IMR-90 (cell line): ENCODE measurements around the gene ZDHHC8. TPM values are rescaled to one million over a fixed set of nuclear protein-coding genes. Genes with fewer than 3 reads are reported as not detected.

Experiments used
- ATAC-seq: fragments of 200-7000 bp; cut with Tn5 transposase; 2 replicates; pipeline ENCODE4 v1.9.1; 2020; ENCODE audit warnings: low read depth, mild to moderate bottlenecking, moderate library complexity
- BruUV-seq: library from RNA; stranded (reverse); fragments of 400-500 nt; replicated peaks from 2 replicates; lab custom pipeline; 2021; lab: Mats Ljungman, UMichigan
- CTCF ChIA-PET: fragments of 300-600 bp; formaldehyde crosslinking; extraction: SDS; loops from one replicate; lab custom pipeline; 2021; ENCODE audit warnings: antibody characterized with exemption; lab: Yijun Ruan, JAX
- POLR2A ChIA-PET: fragments of 300-600 bp; sonication (Branson Sonifier 250); formaldehyde crosslinking; loops from one replicate; lab custom pipeline; 2022; ENCODE audit warnings: antibody characterized with exemption; ENCODE audit not compliant: unreplicated experiment; lab: Charles Lee
- DNase-seq: peaks from one replicate; pipeline ENCODE4 v3.0.0; 2013
- H2AFZ ChIP-seq: replicated peaks from 2 replicates; pipeline ENCODE3; 2013; ENCODE audit warnings: low read length, mild to moderate bottlenecking; ENCODE audit not compliant: poor library complexity
- H2AK5ac ChIP-seq: 2 replicates; pipeline ENCODE4 v1.6.1; 2013; ENCODE audit warnings: low read depth, low read length, inconsistent platforms
- H2AK9ac ChIP-seq: replicated peaks from 2 replicates; pipeline ENCODE3; 2013; ENCODE audit warnings: mild to moderate bottlenecking, low read depth, low read length, moderate library complexity; ENCODE audit not compliant: poor library complexity
- H2BK120ac ChIP-seq: 2 replicates; pipeline ENCODE4 v1.6.1; 2013; ENCODE audit warnings: low read depth, low read length, inconsistent platforms
- H2BK15ac ChIP-seq: 3 replicates; pipeline ENCODE4 v1.6.1; 2013; ENCODE audit warnings: low read depth, low read length, inconsistent platforms
- H2BK20ac ChIP-seq: 2 replicates; pipeline ENCODE4 v1.6.1; 2013; ENCODE audit warnings: low read depth, mild to moderate bottlenecking, inconsistent platforms, low read length, moderate library complexity
- H2BK5ac ChIP-seq: 2 replicates; pipeline ENCODE4 v1.6.1; 2013; ENCODE audit warnings: mild to moderate bottlenecking, low read depth, low read length, inconsistent platforms; ENCODE audit not compliant: poor library complexity, severe bottlenecking
- H3K14ac ChIP-seq: replicated peaks from 2 replicates; pipeline ENCODE4 v1.6.1; 2013; ENCODE audit warnings: low read depth, low read length, inconsistent platforms
- H3K18ac ChIP-seq: 2 replicates; pipeline ENCODE4 v1.6.1; 2013; ENCODE audit warnings: low read depth, low read length, control low read depth
- H3K23ac ChIP-seq: 2 replicates; pipeline ENCODE4 v1.6.1; 2013; ENCODE audit warnings: low read depth, low read length, inconsistent platforms
- H3K27ac ChIP-seq: 2 replicates; pipeline ENCODE4 v1.5.1; 2013; ENCODE audit warnings: mild to moderate bottlenecking, control low read depth, low read length; ENCODE audit not compliant: insufficient read depth
- H3K27me3 ChIP-seq: 2 replicates; pipeline ENCODE4 v1.6.1; 2013; ENCODE audit warnings: low read length; ENCODE audit not compliant: control insufficient read depth, insufficient read depth
- H3K36me3 ChIP-seq: 2 replicates; pipeline ENCODE4 v1.6.1; 2013; ENCODE audit warnings: low read length, mixed read lengths; ENCODE audit not compliant: control insufficient read depth, insufficient read depth
- H3K4ac ChIP-seq: 2 replicates; pipeline ENCODE4 v1.6.1; 2013; ENCODE audit warnings: low read depth, low read length, inconsistent platforms
- H3K4me1 ChIP-seq: 2 replicates; pipeline ENCODE4 v1.6.1; 2013; ENCODE audit warnings: low read length, mixed read lengths; ENCODE audit not compliant: control insufficient read depth, insufficient read depth
- H3K4me2 ChIP-seq: 2 replicates; pipeline ENCODE4 v1.6.1; 2013; ENCODE audit warnings: low read depth, mild to moderate bottlenecking, control low read depth, low read length, moderate library complexity
- H3K4me3 ChIP-seq: 2 replicates; pipeline ENCODE4 v1.5.1; 2013; ENCODE audit warnings: low read depth, mild to moderate bottlenecking, control low read depth, low read length, moderate library complexity; ENCODE audit not compliant: insufficient read depth
- H3K56ac ChIP-seq: 2 replicates; pipeline ENCODE4 v1.6.1; 2013; ENCODE audit warnings: low read length, inconsistent platforms; ENCODE audit not compliant: insufficient read depth; ENCODE audit errors: extremely low read depth
- H3K79me1 ChIP-seq, 2 experiments: 2 replicates each; pipeline ENCODE4 v1.6.1; 2013; ENCODE audit warnings: low read length in 2 of 2, inconsistent platforms in 1 of 2, low read depth in 1 of 2
- H3K9ac ChIP-seq: 2 replicates; pipeline ENCODE4 v1.6.1; 2013; ENCODE audit warnings: low read depth, low read length, control low read depth
- H3K9me1 ChIP-seq: 2 replicates; pipeline ENCODE4 v1.6.1; 2013; ENCODE audit warnings: low read length, inconsistent platforms; ENCODE audit not compliant: insufficient read depth
- H3K9me3 ChIP-seq: 2 replicates; pipeline ENCODE4 v1.6.1; 2013; ENCODE audit warnings: low read length; ENCODE audit not compliant: control insufficient read depth, insufficient read depth
- H4K20me1 ChIP-seq: 2 replicates; pipeline ENCODE4 v1.6.1; 2013; ENCODE audit warnings: low read length, inconsistent platforms; ENCODE audit not compliant: insufficient read depth
- H4K5ac ChIP-seq: 2 replicates; pipeline ENCODE4 v1.6.1; 2013; ENCODE audit warnings: mild to moderate bottlenecking, low read depth, low read length, control low read depth
- H4K8ac ChIP-seq, 2 experiments: 2 replicates each; pipeline ENCODE4 v1.6.1; 2013; ENCODE audit warnings: low read depth in 2 of 2, low read length in 2 of 2, control low read depth in 1 of 2, inconsistent platforms in 1 of 2
- H4K91ac ChIP-seq: 2 replicates; pipeline ENCODE4 v1.6.1; 2013; ENCODE audit warnings: low read depth, low read length, inconsistent platforms; ENCODE audit not compliant: insufficient read depth
- CEBPB ChIP-seq: IDR thresholded peaks from 2 replicates; pipeline ENCODE4 v1.6.1; 2012; ENCODE audit warnings: low read depth, low read length, improper control_type of control experiment
- CHD1 ChIP-seq: IDR thresholded peaks from 2 replicates; pipeline ENCODE4 v1.6.1; 2012; ENCODE audit warnings: low read depth, low read length, improper control_type of control experiment
- CTCF ChIP-seq: conservative IDR thresholded peaks from 2 replicates; pipeline ENCODE4 v1.5.1; 2012; ENCODE audit warnings: mild to moderate bottlenecking, low read depth, low read length, improper control_type of control experiment
- ELK1 ChIP-seq: fragments of 150-350 bp; IDR thresholded peaks from 2 replicates; pipeline ENCODE4 v1.6.1; 2016; ENCODE audit warnings: low read depth, mild to moderate bottlenecking, low read length, moderate library complexity, borderline replicate concordance
- FOS ChIP-seq: fragments of 150-350 bp; IDR thresholded peaks from 2 replicates; pipeline ENCODE4 v1.6.1; 2016; ENCODE audit warnings: low read depth, low read length
- MAFK ChIP-seq: IDR thresholded peaks from 2 replicates; pipeline ENCODE4 v1.6.1; 2012; ENCODE audit warnings: low read depth, low read length, improper control_type of control experiment
- MAZ ChIP-seq: IDR thresholded peaks from 2 replicates; pipeline ENCODE4 v1.6.1; 2012; ENCODE audit warnings: low read depth, mild to moderate bottlenecking, low read length, improper control_type of control experiment, moderate library complexity, borderline replicate concordance
- MXI1 ChIP-seq: IDR thresholded peaks from 2 replicates; pipeline ENCODE4 v1.6.1; 2012; ENCODE audit warnings: low read depth, mild to moderate bottlenecking, low read length, moderate library complexity, borderline replicate concordance
- NFE2L2 ChIP-seq: fragments of 150-350 bp; IDR thresholded peaks from 2 replicates; pipeline ENCODE4 v1.6.1; 2016; ENCODE audit warnings: low read depth, mild to moderate bottlenecking, low read length
- RAD21 ChIP-seq: IDR thresholded peaks from 2 replicates; pipeline ENCODE4 v1.6.1; 2012; ENCODE audit warnings: low read length, improper control_type of control experiment
- RFX5 ChIP-seq: IDR thresholded peaks from 2 replicates; pipeline ENCODE4 v1.8.0; 2012; ENCODE audit warnings: low read depth, mild to moderate bottlenecking, low read length, moderate library complexity
- SMC3 ChIP-seq: fragments of 150-350 bp; IDR thresholded peaks from 2 replicates; pipeline ENCODE4 v1.6.1; 2016; ENCODE audit warnings: low read depth, mild to moderate bottlenecking, antibody characterized with exemption, low read length, moderate library complexity
- USF2 ChIP-seq: fragments of 150-350 bp; IDR thresholded peaks from 2 replicates; pipeline ENCODE4 v1.6.1; 2017; ENCODE audit warnings: mild to moderate bottlenecking, antibody characterized with exemption, low read length, low read depth
- WGBS, 2 experiments: methylation state at CpG; one replicate each; pipeline versions ENCODE4 v1.1.5 to v1.1.7; 2013; ENCODE audit warnings: missing lambda C conversion rate in 2 of 2; ENCODE audit not compliant: insufficient read length in 1 of 2; ENCODE audit errors: extremely low coverage in 2 of 2; 5-methylcytosine and 5-hydroxymethylcytosine counted together
- dilution Hi-C: fragments of 300-500 bp; cut with HindIII; formaldehyde crosslinking; loops from one replicate; pipeline ENCODE4 v1.14.3; 2018; ENCODE audit warnings: low sequenced_read_pairs; ENCODE audit not compliant: unreplicated experiment
- in situ Hi-C: fragments of 300-500 bp; cut with MboI; formaldehyde crosslinking; loops from 3 replicates; pipeline ENCODE4 v1.14.3; 2019; ENCODE audit warnings: low sequenced_read_pairs, inconsistent platforms, mixed read lengths
- intact Hi-C: fragments of 100-400 bp; cut with micrococcal nuclease; formaldehyde crosslinking; loops from 2 replicates; pipeline ENCODE4 v1.10.0; 2022
- polyA plus RNA-seq, 3 experiments: library from polyadenylated mRNA; depleted of rRNA; stranded (reverse); fragments of >200 nt; gene quantifications; 2 replicates each; pipeline ENCODE4 v1.2.3, GENCODE V29; 2012; ENCODE audit warnings: low replicate concordance in 1 of 3
- total RNA-seq: library from RNA; depleted of rRNA; stranded (reverse); fragments of >200 nt; gene quantifications from 2 replicates; pipeline ENCODE4 v1.2.3, GENCODE V29; 2012

Gene ZDHHC8
- total and polyA plus RNA-seq, 2 of the 4 experiments (the other 2 are of a cell fraction), result 2.5 to 72.6 TPM

GRCh38 chr22:20178915-20179227 lies 47.3 kb downstream of the ZDHHC8 start:
- in situ Hi-C loops (no loop called here), dilution Hi-C loops (no loop called here), intact Hi-C loops (loop anchor here (5.0 kb wide), 1 partner anchor 88 kb away; the partner anchor contains the start of gene RTN4R)
- Histone ChIP-seq H4K8ac (no peak overlapping the region), H3K27me3 (peaks cover 40% of the 10 kb centered on the region), H3K4me1 (no peaks in the 10 kb centered on the region), H3K9me3 (no peaks in the 10 kb centered on the region), H4K5ac (no peak overlapping the region), H3K9me1 (no peaks in the 10 kb centered on the region), H3K27ac (no peak overlapping the region), H2BK20ac (no peak overlapping the region), H2BK15ac (no peak overlapping the region), H4K20me1 (no peaks in the 10 kb centered on the region), H2BK120ac (no peak overlapping the region), H2AK5ac (no peak overlapping the region), H3K23ac (no peak overlapping the region), H3K36me3 (no peaks in the 10 kb centered on the region), H3K4me2 (no peak overlapping the region), H3K14ac (no peak overlapping the region), H3K4ac (no peak overlapping the region), H3K18ac (no peak overlapping the region), H2AFZ (no peak overlapping the region), H4K91ac (no peak overlapping the region), H2AK9ac (no peak overlapping the region), H3K56ac (no peak overlapping the region), H3K4me3 (no peak overlapping the region), H3K79me1 (no peaks in the 10 kb centered on the region), H3K9ac (no peak overlapping the region), H2BK5ac (no peak overlapping the region)
- TF ChIP-seq RAD21, result no peak
- no peak for TF ChIP-seq SMC3
- TF ChIP-seq CTCF, result no peak
- TF ChIP-seq ELK1, result no peak
- TF ChIP-seq USF2, result no peak
- no peak for TF ChIP-seq MAZ
- TF ChIP-seq FOS, result no peak
- no peak for TF ChIP-seq CEBPB
- TF ChIP-seq MXI1, result no peak
- TF ChIP-seq MAFK, result no peak
- no peak for TF ChIP-seq CHD1
- no peak for TF ChIP-seq RFX5
- no peak for TF ChIP-seq NFE2L2
- POLR2A ChIA-PET, result no interaction called here
- DNase-seq, result no peak
- ATAC-seq, result no peak
- BruUV-seq, result no TSS peak
- CTCF ChIA-PET, result no interaction called here
- no CpG with 5 or more reads among the region's 10 CpGs for whole genome bisulfite sequencing, 2 experiments
